Calu3 (cell line): ENCODE data around the gene LRMDA. TPM values are rescaled to one million over a fixed set of nuclear protein-coding genes. Genes with fewer than 3 reads are reported as not detected.

Experiments used
- BruUV-seq: library from RNA; stranded (reverse); fragments of 400-500 nt; replicated peaks from 2 replicates; lab custom pipeline; 2021; lab: Mats Ljungman, UMichigan
- CTCF ChIA-PET: fragments of 300-600 bp; sonication (Branson Sonifier 250); formaldehyde crosslinking; loops from one replicate; lab custom pipeline; 2022; ENCODE audit warnings: antibody characterized with exemption; lab: Charles Lee
- DNase-seq: peaks from one replicate; pipeline ENCODE4 v3.0.0; 2022
- H3K27ac Mint-ChIP-seq: one replicate; pipeline ENCODE4 v1.8.0; 2022; ENCODE audit warnings: mixed read lengths; ENCODE audit not compliant: unreplicated experiment
- H3K27me3 Mint-ChIP-seq: one replicate; pipeline ENCODE4 v1.8.0; 2022; ENCODE audit warnings: mixed read lengths; ENCODE audit not compliant: unreplicated experiment
- H3K36me3 Mint-ChIP-seq: one replicate; pipeline ENCODE4 v1.8.0; 2022; ENCODE audit warnings: mild to moderate bottlenecking, moderate library complexity, mixed read lengths; ENCODE audit not compliant: insufficient read depth, unreplicated experiment
- H3K4me1 Mint-ChIP-seq: one replicate; pipeline ENCODE4 v1.8.0; 2022; ENCODE audit warnings: mild to moderate bottlenecking, low read depth, mixed read lengths; ENCODE audit not compliant: unreplicated experiment
- H3K4me3 Mint-ChIP-seq: one replicate; pipeline ENCODE4 v1.8.0; 2022; ENCODE audit warnings: mild to moderate bottlenecking, low read depth, moderate library complexity, mixed read lengths; ENCODE audit not compliant: unreplicated experiment
- H3K9me3 Mint-ChIP-seq: one replicate; pipeline ENCODE4 v1.8.0; 2022; ENCODE audit warnings: low read depth, mixed read lengths; ENCODE audit not compliant: unreplicated experiment
- intact Hi-C: fragments of 100-400 bp; cut with micrococcal nuclease; formaldehyde crosslinking; loops from one replicate; pipeline ENCODE4 v1.10.0; 2022; ENCODE audit not compliant: unreplicated experiment
- total RNA-seq: library from RNA; stranded (reverse); gene quantifications from 2 replicates; pipeline ENCODE4 v1.2.3, GENCODE V29; 2022
- TF ChIP-seq, protein P1 (sequence below): fragments of 200-600 bp; IDR thresholded peaks from one replicate; pipeline ENCODE4 v1.8.0; 2022; ENCODE audit warnings: antibody characterized with exemption; ENCODE audit not compliant: unreplicated experiment

Gene LRMDA
- total RNA-seq, 1 experiment from 2014 or later, result 7.6 TPM

DNA sequence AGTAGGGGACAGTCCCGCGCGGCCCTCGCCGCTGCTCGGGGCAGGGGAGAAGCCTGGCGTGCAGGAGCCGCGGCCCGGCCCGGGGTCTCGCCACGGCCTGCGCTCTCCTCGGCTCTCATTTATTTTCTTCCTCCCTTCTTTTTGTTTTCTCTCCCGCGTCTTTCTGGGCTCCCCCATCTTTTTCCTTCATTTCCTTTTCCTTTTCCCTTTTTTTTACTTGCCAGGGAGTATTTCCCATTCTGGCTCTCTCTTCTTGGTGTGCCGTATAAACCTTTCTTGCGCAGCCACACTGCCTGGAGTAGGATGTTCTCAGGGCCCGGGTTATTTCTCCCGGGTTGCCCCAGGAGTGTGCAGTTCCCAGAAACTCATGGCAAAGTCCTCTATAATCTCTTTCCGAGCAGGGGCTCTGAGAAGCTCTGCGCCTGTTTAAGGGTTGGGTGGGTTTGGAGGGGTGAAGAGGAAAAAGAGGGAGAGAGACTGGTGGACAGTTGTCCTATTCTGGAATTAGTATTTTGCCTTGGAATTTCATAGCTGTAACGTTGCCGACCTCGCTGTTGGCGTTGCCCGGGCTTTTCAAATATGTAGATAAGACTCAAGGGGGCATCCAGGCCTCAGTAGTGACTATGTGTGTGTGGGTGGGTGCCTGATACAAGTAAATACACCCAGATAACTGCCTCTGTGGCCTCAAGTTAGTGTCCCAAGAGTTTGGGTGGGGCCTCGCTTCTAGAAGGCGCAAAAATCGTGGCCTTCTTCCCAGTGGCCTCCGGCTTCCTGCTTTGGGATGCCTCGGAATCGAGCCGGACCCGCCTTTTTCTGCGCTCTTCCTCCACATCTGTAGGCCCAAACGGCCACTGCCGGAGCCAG, 25.6 kb upstream of the LRMDA start:
- no peak overlapping the region for H3K27ac Mint-ChIP-seq
- no peaks in the 10 kb centered on the region for H3K9me3 Mint-ChIP-seq
- H3K27me3 Mint-ChIP-seq, result peaks cover 2% of the 10 kb centered on the region
- CTCF ChIA-PET, result no interaction called here
- TF ChIP-seq, protein P1, sequence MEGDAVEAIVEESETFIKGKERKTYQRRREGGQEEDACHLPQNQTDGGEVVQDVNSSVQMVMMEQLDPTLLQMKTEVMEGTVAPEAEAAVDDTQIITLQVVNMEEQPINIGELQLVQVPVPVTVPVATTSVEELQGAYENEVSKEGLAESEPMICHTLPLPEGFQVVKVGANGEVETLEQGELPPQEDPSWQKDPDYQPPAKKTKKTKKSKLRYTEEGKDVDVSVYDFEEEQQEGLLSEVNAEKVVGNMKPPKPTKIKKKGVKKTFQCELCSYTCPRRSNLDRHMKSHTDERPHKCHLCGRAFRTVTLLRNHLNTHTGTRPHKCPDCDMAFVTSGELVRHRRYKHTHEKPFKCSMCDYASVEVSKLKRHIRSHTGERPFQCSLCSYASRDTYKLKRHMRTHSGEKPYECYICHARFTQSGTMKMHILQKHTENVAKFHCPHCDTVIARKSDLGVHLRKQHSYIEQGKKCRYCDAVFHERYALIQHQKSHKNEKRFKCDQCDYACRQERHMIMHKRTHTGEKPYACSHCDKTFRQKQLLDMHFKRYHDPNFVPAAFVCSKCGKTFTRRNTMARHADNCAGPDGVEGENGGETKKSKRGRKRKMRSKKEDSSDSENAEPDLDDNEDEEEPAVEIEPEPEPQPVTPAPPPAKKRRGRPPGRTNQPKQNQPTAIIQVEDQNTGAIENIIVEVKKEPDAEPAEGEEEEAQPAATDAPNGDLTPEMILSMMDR, result no peak
- peaks cover 78% of the 10 kb centered on the region for H3K36me3 Mint-ChIP-seq
- peaks cover 17% of the 10 kb centered on the region for H3K4me1 Mint-ChIP-seq
- no TSS peak for BruUV-seq
- no peak for DNase-seq
- intact Hi-C loops, result loop anchor here (10.0 kb wide), 2 partner anchors 199 to 1139 kb away; no protein-coding TSS in a partner anchor
- H3K4me3 Mint-ChIP-seq, result peak overlapping the region; percentile 95

DNA sequence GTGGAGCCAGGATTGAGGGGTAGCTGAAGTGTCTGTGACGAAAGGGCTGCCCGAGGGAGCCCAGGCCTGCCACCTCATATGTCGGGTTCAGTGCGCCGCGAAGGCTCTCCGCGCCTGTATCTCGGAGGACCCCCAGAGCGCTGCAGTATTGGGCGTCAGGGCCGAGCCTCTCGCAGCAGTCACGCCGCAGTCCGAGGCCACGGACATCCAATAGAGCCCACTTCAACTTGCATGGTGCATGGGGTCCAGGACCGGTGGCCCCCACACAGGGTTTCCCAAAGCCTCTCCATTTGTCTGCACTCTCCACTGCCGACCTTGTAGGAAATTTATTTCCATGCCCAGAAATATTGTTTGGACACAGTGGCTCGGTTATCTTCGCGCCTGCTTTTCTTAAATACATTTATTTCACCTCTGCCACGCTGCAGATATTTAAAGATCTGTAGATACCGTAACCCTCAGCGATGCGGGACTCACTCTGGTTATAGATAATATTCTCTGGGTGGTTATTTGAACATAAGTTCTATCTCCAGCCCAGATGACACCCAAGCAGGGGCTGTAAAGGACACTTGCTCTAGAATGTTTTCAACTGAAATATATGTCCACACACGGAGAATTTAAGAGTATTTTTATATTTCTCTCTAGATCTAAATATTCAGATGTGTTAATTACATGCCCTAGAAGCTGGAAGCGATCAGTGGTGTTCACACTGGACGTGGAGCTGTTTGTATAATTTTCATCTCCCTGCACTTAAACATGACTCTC, 24.8 kb upstream of the LRMDA start:
- no peak overlapping the region for H3K4me3 Mint-ChIP-seq
- peaks cover 70% of the 10 kb centered on the region for H3K36me3 Mint-ChIP-seq

DNA sequence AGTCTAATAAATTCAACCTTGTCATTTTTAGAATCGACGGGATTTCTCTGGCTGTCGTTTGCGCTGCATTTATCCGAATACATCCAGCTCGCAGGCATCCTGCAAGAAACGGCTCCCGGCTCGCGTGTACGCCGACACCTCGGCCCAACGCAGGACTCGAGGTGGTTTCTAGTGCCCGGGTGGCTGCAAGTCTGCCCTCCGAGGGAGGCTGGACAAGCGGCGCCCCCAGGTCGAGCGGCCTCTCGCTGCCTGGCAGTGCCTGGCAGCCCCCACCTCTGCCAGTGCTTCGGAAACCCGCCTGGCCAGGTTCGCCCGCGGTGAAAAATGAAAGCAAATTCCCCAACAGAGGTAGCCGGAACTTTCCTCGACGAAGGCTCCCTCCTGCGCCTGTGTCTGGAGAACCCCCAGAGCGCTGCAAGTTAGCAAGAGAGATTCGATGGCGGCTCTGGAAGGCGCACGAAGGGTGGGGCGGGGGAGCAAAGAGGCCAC, 24.2 kb upstream of the LRMDA start:
- Mint-ChIP-seq H3K4me3 (no peak overlapping the region), H3K4me1 (peaks cover 17% of the 10 kb centered on the region), H3K27ac (no peak overlapping the region), H3K9me3 (no peaks in the 10 kb centered on the region), H3K36me3 (peaks cover 64% of the 10 kb centered on the region), H3K27me3 (peaks cover 15% of the 10 kb centered on the region)
- DNase-seq, result no peak
- intact Hi-C loops, result loop anchor here (10.0 kb wide), 2 partner anchors 198 to 1138 kb away; no protein-coding TSS in a partner anchor
- TF ChIP-seq, protein P1, result no peak
- BruUV-seq, result no TSS peak
- CTCF ChIA-PET, result no interaction called here

More for the DNA sequence above, 24.8 kb upstream of the LRMDA start:
- no TSS peak for BruUV-seq
- no peaks in the 10 kb centered on the region for H3K9me3 Mint-ChIP-seq
- TF ChIP-seq, protein P1, result no peak
- H3K27me3 Mint-ChIP-seq, result peaks cover 10% of the 10 kb centered on the region
- DNase-seq, result no peak
- H3K27ac Mint-ChIP-seq, result no peak overlapping the region
- intact Hi-C loops, result loop anchor here (10.0 kb wide), 2 partner anchors 198 to 1138 kb away; no protein-coding TSS in a partner anchor
- CTCF ChIA-PET, result no interaction called here
- H3K4me1 Mint-ChIP-seq, result peaks cover 17% of the 10 kb centered on the region

DNA sequence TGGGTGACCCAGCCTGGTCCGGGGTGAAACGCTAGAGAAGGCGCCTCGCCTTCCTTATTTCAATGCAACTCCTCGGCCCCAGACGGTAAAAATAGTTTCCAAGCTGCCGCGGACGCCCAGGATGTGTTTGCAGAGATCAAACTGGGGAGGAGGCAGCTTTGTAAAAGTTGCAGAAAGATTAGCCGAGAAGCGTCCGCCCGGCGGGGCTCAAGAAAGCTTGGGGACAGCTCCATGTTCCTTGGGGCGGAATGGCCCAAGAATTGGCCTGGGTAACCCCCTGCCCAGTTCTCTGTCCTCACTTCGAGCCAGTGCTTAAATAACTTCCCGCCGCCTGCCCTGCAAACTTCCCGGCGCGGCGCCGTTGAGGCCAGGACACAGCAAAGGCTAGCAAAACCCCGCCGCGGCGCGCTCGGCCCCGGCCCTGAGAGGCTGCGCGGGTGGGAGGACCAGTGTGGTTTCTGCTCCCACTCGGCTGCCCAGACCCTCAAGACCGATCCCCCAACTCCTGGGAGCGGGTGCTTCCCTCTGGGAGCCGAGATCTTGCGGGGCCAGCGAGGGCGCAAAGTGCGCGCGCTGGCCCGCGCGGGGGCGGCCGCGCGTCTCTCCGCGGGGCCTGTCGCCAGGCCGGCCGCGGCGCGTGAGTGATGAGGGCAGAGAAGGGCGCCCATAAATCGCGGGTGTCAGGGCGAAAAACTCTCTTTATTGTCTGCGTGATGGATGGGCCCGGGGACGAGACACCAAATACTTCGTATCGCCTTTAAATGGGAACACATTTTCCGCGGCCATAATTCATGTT, 23.5 kb upstream of the LRMDA start:
- TF ChIP-seq, protein P1, result no peak
- H3K4me3 Mint-ChIP-seq, result peak overlapping the region; percentile 94
- CTCF ChIA-PET, result no interaction called here
- no peak overlapping the region for H3K27ac Mint-ChIP-seq
- no peaks in the 10 kb centered on the region for H3K9me3 Mint-ChIP-seq
- no TSS peak for BruUV-seq
- intact Hi-C loops, result loop anchor here (10.0 kb wide), 2 partner anchors 197 to 1137 kb away; no protein-coding TSS in a partner anchor
- H3K4me1 Mint-ChIP-seq, result peaks cover 17% of the 10 kb centered on the region
- peaks cover 15% of the 10 kb centered on the region for H3K27me3 Mint-ChIP-seq
- H3K36me3 Mint-ChIP-seq, result peaks cover 58% of the 10 kb centered on the region
- DNase-seq, result no peak
